Fibroblast of lung (primary cell): Measurements from ENCODE around the gene KLHL36. TPM values are rescaled to one million over a fixed set of nuclear protein-coding genes. Genes with fewer than 3 reads are reported as not detected.

Experiments used
- DNase-seq, 2 donors: peaks; one replicate each; pipeline versions ENCODE4 v3.0.0 to v3.0.0-alpha.2; 2010; ENCODE audit warnings: low read depth in 2 of 2
- H2AFZ ChIP-seq: 2 replicates; pipeline ENCODE4 v1.5.1; 2012; ENCODE audit warnings: low read length, control low read depth, inconsistent platforms
- H3K27ac ChIP-seq: 2 replicates; pipeline ENCODE4 v1.5.1; 2011; ENCODE audit warnings: low read length, control low read depth; ENCODE audit not compliant: insufficient read depth
- H3K27me3 ChIP-seq: 2 replicates; pipeline ENCODE4 v1.5.1; 2011; ENCODE audit warnings: mild to moderate bottlenecking, low read length; ENCODE audit not compliant: control insufficient read depth, insufficient read depth
- H3K36me3 ChIP-seq: 2 replicates; pipeline ENCODE4 v1.5.1; 2011; ENCODE audit warnings: low read length; ENCODE audit not compliant: control insufficient read depth, insufficient read depth
- H3K4me1 ChIP-seq: 2 replicates; pipeline ENCODE4 v1.5.1; 2011; ENCODE audit warnings: low read length; ENCODE audit not compliant: control insufficient read depth, insufficient read depth; ENCODE audit errors: extremely low read depth
- H3K4me2 ChIP-seq: 2 replicates; pipeline ENCODE4 v1.5.1; 2011; ENCODE audit warnings: low read length, control low read depth; ENCODE audit not compliant: insufficient read depth; ENCODE audit errors: extremely low read depth
- H3K4me3 ChIP-seq, 4 experiments: fragments of 200-600 bp in 1 of 4; sonication (generic) in 1 of 4; replicated peaks in 1 of 4; 2 replicates each; pipeline ENCODE4 v1.5.1; 2011 to 2016; ENCODE audit warnings: low read length in 4 of 4, low read depth in 3 of 4, mild to moderate bottlenecking in 3 of 4, control low read depth in 2 of 4, inconsistent platforms in 1 of 4, mixed read lengths in 1 of 4; ENCODE audit not compliant: insufficient read depth in 1 of 4; ENCODE audit errors: control extremely low read depth in 1 of 4
- H3K79me2 ChIP-seq: 2 replicates; pipeline ENCODE4 v1.5.1; 2012; ENCODE audit warnings: mild to moderate bottlenecking, low read length, inconsistent platforms; ENCODE audit not compliant: control insufficient read depth, insufficient read depth
- H3K9ac ChIP-seq: 2 replicates; pipeline ENCODE4 v1.5.1; 2011; ENCODE audit warnings: mild to moderate bottlenecking, low read length, control low read depth; ENCODE audit not compliant: insufficient read depth
- H3K9me3 ChIP-seq: 2 replicates; pipeline ENCODE4 v1.5.1; 2012; ENCODE audit warnings: low read depth, low read length; ENCODE audit not compliant: control insufficient read depth, insufficient read depth
- H4K20me1 ChIP-seq: 2 replicates; pipeline ENCODE4 v1.5.1; 2011; ENCODE audit warnings: low read length; ENCODE audit not compliant: control insufficient read depth, insufficient read depth; ENCODE audit errors: extremely low read depth
- CTCF ChIP-seq, 2 donors: IDR thresholded peaks in 1 of 2; conservative IDR thresholded peaks in 1 of 2; 1 replicate in 1 of 2; 2 replicates in 1 of 2; pipeline ENCODE4 v1.5.1; 2011 to 2012; ENCODE audit warnings: low read length in 2 of 2, control low read depth in 1 of 2, inconsistent platforms in 1 of 2, low read depth in 1 of 2, mild to moderate bottlenecking in 1 of 2
- EZH2 ChIP-seq: IDR thresholded peaks from 2 replicates; pipeline ENCODE4 v1.5.1; 2012; ENCODE audit warnings: low read length, control low read depth, mild to moderate bottlenecking; ENCODE audit errors: missing control alignments
- polyA plus RNA-seq, 2 donors: library from polyadenylated mRNA; depleted of rRNA in 1 of 2; stranded (reverse) in 1 of 2; unstranded in 1 of 2; fragments of >200 nt; gene quantifications; 2 replicates each; pipeline ENCODE4 v1.2.1, GENCODE V29; 2011 to 2012; ENCODE audit warnings: missing spikeins in 1 of 2
- total RNA-seq: library from RNA; depleted of rRNA; stranded (reverse); fragments of >200 nt; gene quantifications from 2 replicates; pipeline ENCODE4 v1.2.1, GENCODE V29; 2014

The KLHL36 gene
- total and polyA plus RNA-seq, 2 donors (not counting 1 experiment from before 2014, with no cell fraction given) = 29.7 to 83.1 TPM

DNA sequence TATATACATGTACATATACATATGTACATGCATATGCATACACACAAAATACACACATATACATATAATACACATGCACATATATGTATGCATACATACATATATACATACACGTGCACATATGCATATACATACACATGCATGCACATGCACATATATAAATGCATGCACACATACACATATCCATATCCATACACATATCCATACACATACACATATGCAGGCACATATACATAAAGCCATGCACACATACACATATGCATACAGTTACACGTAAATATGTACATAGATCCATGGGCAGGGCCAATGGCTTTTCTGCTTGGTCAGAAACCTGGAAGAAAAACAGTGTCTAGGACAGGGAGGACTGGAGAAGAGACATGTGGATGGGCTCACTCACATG lies 27.6 kb downstream of the KLHL36 start:
- Histone ChIP-seq H3K9me3 (no peaks in the 10 kb centered on the region), H3K36me3 (no peaks in the 10 kb centered on the region), H2AFZ (no peak overlapping the region), H3K79me2 (no peaks in the 10 kb centered on the region), H3K27me3 (no peaks in the 10 kb centered on the region), H3K9ac (no peak overlapping the region), H3K4me3 (no peak overlapping the region), H3K4me2 (no peak overlapping the region), H3K4me1 (no peaks in the 10 kb centered on the region), H4K20me1 (no peaks in the 10 kb centered on the region), H3K27ac (no peak overlapping the region)
- DNase-seq = no peak
- TF ChIP-seq EZH2 (no peak), CTCF (conservative IDR thresholded peaks at IDR 0.05 in 1 of 2, IDR thresholded peaks at IDR 0.05 in 1 of 2; ENCODE audit: low read depth in 1 of 2, low read length in 2 of 2) (no peak)

- no peak for DNase-seq
- Histone ChIP-seq H3K27me3 (peaks cover 4% of the 10 kb centered on the region), H3K9ac (no peak overlapping the region), H3K36me3 (no peaks in the 10 kb centered on the region), H4K20me1 (no peaks in the 10 kb centered on the region), H2AFZ (no peak overlapping the region), H3K27ac (no peak overlapping the region), H3K79me2 (no peaks in the 10 kb centered on the region), H3K4me1 (no peaks in the 10 kb centered on the region), H3K4me2 (no peak overlapping the region), H3K4me3 (no peak overlapping the region), H3K9me3 (no peaks in the 10 kb centered on the region)
- peak in 1 of 2 donors; percentile 3 for TF ChIP-seq CTCF (conservative IDR thresholded peaks at IDR 0.05 in 1 of 2, IDR thresholded peaks at IDR 0.05 in 1 of 2; ENCODE audit: low read depth in 1 of 2, low read length in 2 of 2)
- no peak for TF ChIP-seq EZH2
Observed at GRCh38 chr16:84677017-84677803, 28.9 kb downstream of the KLHL36 start.

GRCh38 chr16:84677849-84678248 lies 29.5 kb downstream of the KLHL36 start:
- no peak for DNase-seq
- Histone ChIP-seq H3K27me3 (peaks cover 4% of the 10 kb centered on the region), H3K9me3 (no peaks in the 10 kb centered on the region), H3K4me1 (no peaks in the 10 kb centered on the region), H3K27ac (no peak overlapping the region), H3K36me3 (no peaks in the 10 kb centered on the region), H3K9ac (no peak overlapping the region), H3K79me2 (no peaks in the 10 kb centered on the region), H3K4me3 (no peak overlapping the region), H3K4me2 (no peak overlapping the region), H2AFZ (no peak overlapping the region), H4K20me1 (no peaks in the 10 kb centered on the region)
- no peak for TF ChIP-seq CTCF (conservative IDR thresholded peaks at IDR 0.05 in 1 of 2, IDR thresholded peaks at IDR 0.05 in 1 of 2; ENCODE audit: low read depth in 1 of 2, low read length in 2 of 2)
- no peak for TF ChIP-seq EZH2
